ENCODE results near the gene COMMD7.

The COMMD7 gene

GRCh38 chr20:32763202-32764004 is 20.1 kb upstream of the COMMD7 start:
- no peak for DNase-seq (ENCODE audit: extremely low read depth, low read depth)
- no peak for TF ChIP-seq CTCF (IDR thresholded peaks at IDR 0.05; ENCODE audit: low read depth, low read length)

DNA sequence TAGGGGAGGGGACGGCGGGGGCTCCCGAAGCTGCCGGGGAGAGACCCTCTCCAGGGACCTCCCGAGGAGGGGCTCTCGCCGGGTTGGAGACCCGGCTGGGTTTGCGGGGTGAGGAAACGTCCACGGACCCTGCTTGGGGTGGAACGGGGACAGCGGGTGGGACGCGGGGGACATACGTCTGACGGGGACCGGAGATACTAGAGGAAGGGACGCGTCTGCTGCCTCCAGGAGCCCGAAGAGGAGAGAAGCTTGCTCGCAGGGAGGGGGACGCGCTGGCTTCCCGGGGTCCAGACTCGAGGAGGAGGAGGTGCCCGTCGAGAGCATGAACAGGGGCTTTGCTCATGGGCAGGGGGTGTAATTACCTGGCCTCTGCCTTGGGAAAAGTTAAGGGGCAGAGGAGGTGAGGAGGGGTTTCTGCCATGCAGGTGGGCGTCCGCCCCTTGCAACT is 19.5 kb upstream of the COMMD7 start:
- DNase-seq (ENCODE audit: extremely low read depth, low read depth): no peak
- no peak for TF ChIP-seq CTCF (IDR thresholded peaks at IDR 0.05; ENCODE audit: low read depth, low read length)

- no peak; the same call in 1 of the 2 replicates for TF ChIP-seq CTCF (IDR thresholded peaks at IDR 0.05; ENCODE audit: low read depth, low read length)
- DNase-seq (ENCODE audit: extremely low read depth, low read depth): no peak
These were observed 18.8 kb upstream of the COMMD7 start, which contains the start of gene DNMT3B for GRCh38 chr20:32761831-32762753. DNMT3B (plus strand) TSS chr20:32762385; CDS start chr20:32780324, 17,939 bp downstream.

DNA sequence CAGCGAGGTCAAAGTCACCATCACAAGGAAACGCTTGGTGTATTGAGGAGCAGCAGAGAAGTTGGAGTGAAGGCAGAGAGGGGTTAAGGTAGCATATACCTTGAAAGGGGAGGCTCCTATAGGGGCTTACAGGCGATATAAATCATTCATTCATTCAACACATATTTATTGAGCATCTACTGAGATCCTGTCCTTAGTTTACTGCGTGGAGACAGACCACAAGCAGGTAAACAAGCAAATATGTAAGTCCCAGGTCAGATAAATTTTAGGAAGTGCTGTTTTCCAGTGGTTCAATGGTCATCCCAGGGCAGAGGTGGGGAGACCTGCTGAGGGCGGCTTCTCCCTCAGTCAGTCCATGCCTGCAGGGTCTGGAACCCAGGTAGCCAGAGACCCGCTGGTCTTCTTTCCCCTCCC is 18.2 kb upstream of the COMMD7 start:
- DNase-seq (ENCODE audit: extremely low read depth, low read depth): no peak
- TF ChIP-seq CTCF (IDR thresholded peaks at IDR 0.05; ENCODE audit: low read depth, low read length): no peak

DNA sequence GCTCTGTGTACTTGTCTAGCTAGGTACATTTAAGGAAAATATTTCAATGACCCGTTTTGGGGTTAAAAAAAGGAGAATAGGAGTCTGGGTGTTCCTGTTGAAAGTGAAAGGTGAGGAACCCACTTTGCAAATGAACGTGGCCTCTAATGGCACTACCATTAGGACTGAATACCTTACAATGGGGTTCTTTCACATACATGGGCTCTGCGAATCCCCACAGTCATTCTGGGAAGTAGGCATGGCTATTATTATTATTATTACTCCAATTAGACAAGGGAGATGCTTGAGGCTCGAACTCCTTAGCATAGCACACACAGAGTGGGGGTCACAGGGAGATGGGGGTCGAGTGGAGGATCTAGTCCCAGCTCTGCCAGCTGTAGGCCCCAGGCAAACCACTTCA is 12.9 kb upstream of the COMMD7 start:
- no peak for DNase-seq (ENCODE audit: extremely low read depth, low read depth)
- TF ChIP-seq CTCF (IDR thresholded peaks at IDR 0.05; ENCODE audit: low read depth, low read length): no peak

DNA sequence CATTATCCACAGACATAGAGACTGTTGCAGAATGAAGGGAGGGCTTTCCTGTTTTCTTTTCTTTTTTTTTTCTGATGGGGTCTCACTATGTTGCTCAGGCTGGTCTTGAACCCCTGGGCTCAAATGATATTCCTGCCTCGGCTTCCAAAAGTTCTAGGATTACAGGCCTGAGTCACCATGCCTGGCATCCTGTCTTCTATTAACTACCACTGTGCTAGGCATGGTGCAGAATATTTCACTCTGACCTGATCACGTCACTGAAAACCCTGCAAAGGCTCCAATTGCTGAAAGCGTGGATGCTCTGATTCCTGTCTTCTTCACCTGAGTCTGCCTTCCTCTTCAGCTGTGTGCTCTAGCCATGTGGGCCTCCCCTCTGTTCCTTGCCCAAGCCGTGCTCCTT is 10.5 kb upstream of the COMMD7 start:
- no peak for DNase-seq (ENCODE audit: extremely low read depth, low read depth)
- no peak for TF ChIP-seq CTCF (IDR thresholded peaks at IDR 0.05; ENCODE audit: low read depth, low read length)

All from AG09319 (cell line).